Suprapubic skin (tissue), 4 donors: Measurements from ENCODE around the gene SEMA3C. TPM values are rescaled to one million over a fixed set of nuclear protein-coding genes. Genes with fewer than 3 reads are reported as not detected.

Source experiments
- DNase-seq, 2 donors: peaks; one replicate each; pipeline ENCODE4 v3.0.0-alpha.2; 2019; ENCODE audit warnings: low spot score in 2 of 2
- H3K27ac ChIP-seq: fragments of 200-600 bp; sonication (generic); one replicate; pipeline ENCODE4 v1.5.1; 2019
- H3K27me3 ChIP-seq: fragments of 200-600 bp; sonication (generic); one replicate; pipeline ENCODE4 v1.5.1; 2019
- H3K36me3 ChIP-seq: fragments of 200-600 bp; sonication (generic); one replicate; pipeline ENCODE4 v1.5.1; 2019
- H3K4me1 ChIP-seq: fragments of 200-600 bp; sonication (generic); one replicate; pipeline ENCODE4 v1.5.1; 2019
- H3K4me3 ChIP-seq: fragments of 200-600 bp; sonication (generic); one replicate; pipeline ENCODE4 v1.5.1; 2019; ENCODE audit warnings: mild to moderate bottlenecking
- H3K9me3 ChIP-seq: fragments of 200-600 bp; sonication (generic); one replicate; pipeline ENCODE4 v1.5.1; 2019
- CTCF ChIP-seq, 2 donors: fragments of 200-600 bp in 1 of 2; fragments of 450-650 bp in 1 of 2; sonication (generic) in 1 of 2; IDR thresholded peaks; one replicate each; pipeline ENCODE4 v1.5.1; 2016 to 2019; ENCODE audit warnings: antibody characterized with exemption in 2 of 2, mild to moderate bottlenecking in 1 of 2, moderate library complexity in 1 of 2
- EP300 ChIP-seq: sonication (generic); formaldehyde crosslinking; IDR thresholded peaks from one replicate; pipeline ENCODE4 v1.6.1; 2017; ENCODE audit warnings: antibody characterized with exemption
- POLR2A ChIP-seq, 2 donors: fragments of 450-650 bp; IDR thresholded peaks; one replicate each; pipeline ENCODE4 v1.6.1; 2017; ENCODE audit warnings: antibody characterized with exemption in 2 of 2, mild to moderate bottlenecking in 2 of 2, moderate library complexity in 2 of 2
- POLR2AphosphoS5 ChIP-seq, 3 donors: sonication (generic); formaldehyde crosslinking; IDR thresholded peaks; one replicate each; pipeline ENCODE4 v1.6.1; 2017; ENCODE audit warnings: antibody characterized with exemption in 3 of 3
- WGBS: methylation state at CpG from one replicate; pipeline ENCODE4 v1.1.5; 2018; 5-methylcytosine and 5-hydroxymethylcytosine counted together
- total RNA-seq, 4 donors: library from RNA; depleted of rRNA; stranded (reverse); fragments of >200 nt; gene quantifications; one replicate each; pipeline ENCODE4 v1.1.0, GENCODE V29; 2016

SEMA3C gene
- total RNA-seq, 4 donors from 2014 or later: 46.0 to 105 (median 76.0) TPM

- H3K9me3 ChIP-seq: no peaks in the 10 kb centered on the region
- 69% methylated on average over 6 of the region's 6 CpGs for WGBS
- no peak overlapping the region for H3K4me3 ChIP-seq
- no peaks in the 10 kb centered on the region for H3K36me3 ChIP-seq
- H3K27ac ChIP-seq: no peak overlapping the region
- no peaks in the 10 kb centered on the region for H3K4me1 ChIP-seq
- no peaks in the 10 kb centered on the region for H3K27me3 ChIP-seq
- TF ChIP-seq POLR2A (IDR thresholded peaks at IDR 0.05) (no peak), POLR2AphosphoS5 (IDR thresholded peaks at IDR 0.05) (peak in 1 of 3 donors; percentile 23)
- DNase-seq: peak; percentile 70 to 80
Observed at GRCh38 chr7:80859272-80859970, 59.4 kb downstream of the SEMA3C start.

- H3K9me3 ChIP-seq: no peaks in the 10 kb centered on the region
- DNase-seq: no peak
- H3K4me3 ChIP-seq: no peak overlapping the region
- no peak overlapping the region for H3K27ac ChIP-seq
- WGBS: 50% methylated on average over 3 of the region's 3 CpGs
- no peaks in the 10 kb centered on the region for H3K27me3 ChIP-seq
- H3K4me1 ChIP-seq: no peaks in the 10 kb centered on the region
- no peaks in the 10 kb centered on the region for H3K36me3 ChIP-seq
- TF ChIP-seq CTCF (IDR thresholded peaks at IDR 0.05): no peak
- no peak for TF ChIP-seq POLR2AphosphoS5 (IDR thresholded peaks at IDR 0.05)
- TF ChIP-seq POLR2A (IDR thresholded peaks at IDR 0.05): no peak
- no peak for TF ChIP-seq EP300
Observed at GRCh38 chr7:80858141-80858903, 60.5 kb downstream of the SEMA3C start.

- Histone ChIP-seq H3K27ac (no peak overlapping the region), H3K9me3 (no peaks in the 10 kb centered on the region), H3K4me1 (no peaks in the 10 kb centered on the region), H3K4me3 (no peak overlapping the region), H3K27me3 (no peaks in the 10 kb centered on the region), H3K36me3 (no peaks in the 10 kb centered on the region)
- no peak for DNase-seq
- 86% methylated on average over 3 of the region's 3 CpGs for WGBS
- TF ChIP-seq POLR2AphosphoS5 (IDR thresholded peaks at IDR 0.05) (no peak), EP300 (no peak), CTCF (IDR thresholded peaks at IDR 0.05) (no peak), POLR2A (IDR thresholded peaks at IDR 0.05) (no peak)
Observed at GRCh38 chr7:80856769-80857168, 62.1 kb downstream of the SEMA3C start.

- Histone ChIP-seq H3K4me3 (no peak overlapping the region), H3K4me1 (no peaks in the 10 kb centered on the region), H3K9me3 (no peaks in the 10 kb centered on the region), H3K27me3 (no peaks in the 10 kb centered on the region), H3K36me3 (no peaks in the 10 kb centered on the region), H3K27ac (no peak overlapping the region)
- DNase-seq: no peak
- 69% methylated on average over 3 of the region's 3 CpGs for WGBS
- TF ChIP-seq CTCF (IDR thresholded peaks at IDR 0.05) (no peak), EP300 (no peak), POLR2A (IDR thresholded peaks at IDR 0.05) (no peak), POLR2AphosphoS5 (IDR thresholded peaks at IDR 0.05) (no peak)
Observed at GRCh38 chr7:80851896-80852476, 66.9 kb downstream of the SEMA3C start.

- H3K9me3 ChIP-seq: no peaks in the 10 kb centered on the region
- TF ChIP-seq EP300 (no peak), POLR2A (IDR thresholded peaks at IDR 0.05) (no peak), CTCF (IDR thresholded peaks at IDR 0.05) (no peak), POLR2AphosphoS5 (IDR thresholded peaks at IDR 0.05) (no peak)
- H3K4me1 ChIP-seq: no peaks in the 10 kb centered on the region
- DNase-seq: no peak
- no peaks in the 10 kb centered on the region for H3K27me3 ChIP-seq
- H3K27ac ChIP-seq: no peak overlapping the region
- no peaks in the 10 kb centered on the region for H3K36me3 ChIP-seq
- H3K4me3 ChIP-seq: no peak overlapping the region
- 78% methylated on average over 5 of the region's 5 CpGs for WGBS
Observed at GRCh38 chr7:80848841-80849240, 70.0 kb downstream of the SEMA3C start.
